NCI-H446 (cell line): Measurements from ENCODE around the gene PRRX2.

Experiments
- DNase-seq, 2 experiments: peaks; one replicate each; lab custom pipeline; 2025; lab: John Stamatoyannopoulos, UW

Gene PRRX2

DNA sequence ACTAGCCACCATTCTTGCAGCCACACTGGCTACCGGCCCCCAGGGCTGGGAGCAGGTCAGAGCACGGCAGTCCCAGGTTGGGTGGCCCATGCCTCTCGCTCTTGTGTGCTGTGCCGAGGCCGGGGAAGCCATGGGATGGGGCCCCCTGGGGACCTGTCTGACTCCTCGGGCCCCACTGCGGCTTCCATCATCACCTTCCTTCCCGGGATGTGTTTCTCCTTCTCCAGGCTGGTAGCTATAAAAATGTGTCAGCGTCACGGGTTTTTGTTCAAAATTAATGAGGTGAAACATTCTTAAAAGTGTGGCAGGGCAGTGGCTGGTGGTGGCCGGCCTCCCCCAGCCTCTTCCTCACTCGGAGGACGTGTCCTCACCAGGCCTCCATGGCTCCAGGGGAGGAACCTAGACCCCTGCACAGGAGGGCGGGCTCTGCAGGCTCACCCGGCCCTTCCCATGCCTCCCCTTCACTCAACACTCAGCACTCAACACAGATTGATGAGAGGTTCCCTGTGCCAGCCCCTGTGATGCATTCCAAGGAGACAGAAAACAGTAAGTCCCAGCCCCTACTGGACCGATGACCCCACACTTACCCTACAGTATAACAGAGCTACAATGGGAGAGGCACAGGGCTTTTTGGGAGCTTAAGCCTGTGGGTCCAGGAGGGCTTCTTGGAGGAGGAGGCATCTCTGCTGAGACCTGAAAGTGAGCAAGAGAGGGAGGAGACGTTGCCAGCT lies 44.2 kb downstream of the PRRX2 start:
- no peak for DNase-seq

DNA sequence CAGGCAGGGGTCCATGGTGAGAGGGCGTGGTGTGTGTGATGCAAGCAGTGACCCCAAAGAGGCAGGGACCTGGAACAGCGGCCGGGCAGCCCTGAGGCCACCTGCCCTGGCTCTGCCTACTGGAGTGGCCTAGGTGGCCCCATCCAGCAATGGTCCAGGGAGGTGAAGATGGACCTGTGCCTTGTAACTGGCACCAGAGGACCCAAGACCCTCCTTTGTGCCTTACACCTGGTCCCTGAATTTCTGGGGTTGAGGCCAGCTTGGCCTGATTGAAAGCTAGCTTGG lies 44.7 kb downstream of the PRRX2 start:
- DNase-seq, result no peak

DNA sequence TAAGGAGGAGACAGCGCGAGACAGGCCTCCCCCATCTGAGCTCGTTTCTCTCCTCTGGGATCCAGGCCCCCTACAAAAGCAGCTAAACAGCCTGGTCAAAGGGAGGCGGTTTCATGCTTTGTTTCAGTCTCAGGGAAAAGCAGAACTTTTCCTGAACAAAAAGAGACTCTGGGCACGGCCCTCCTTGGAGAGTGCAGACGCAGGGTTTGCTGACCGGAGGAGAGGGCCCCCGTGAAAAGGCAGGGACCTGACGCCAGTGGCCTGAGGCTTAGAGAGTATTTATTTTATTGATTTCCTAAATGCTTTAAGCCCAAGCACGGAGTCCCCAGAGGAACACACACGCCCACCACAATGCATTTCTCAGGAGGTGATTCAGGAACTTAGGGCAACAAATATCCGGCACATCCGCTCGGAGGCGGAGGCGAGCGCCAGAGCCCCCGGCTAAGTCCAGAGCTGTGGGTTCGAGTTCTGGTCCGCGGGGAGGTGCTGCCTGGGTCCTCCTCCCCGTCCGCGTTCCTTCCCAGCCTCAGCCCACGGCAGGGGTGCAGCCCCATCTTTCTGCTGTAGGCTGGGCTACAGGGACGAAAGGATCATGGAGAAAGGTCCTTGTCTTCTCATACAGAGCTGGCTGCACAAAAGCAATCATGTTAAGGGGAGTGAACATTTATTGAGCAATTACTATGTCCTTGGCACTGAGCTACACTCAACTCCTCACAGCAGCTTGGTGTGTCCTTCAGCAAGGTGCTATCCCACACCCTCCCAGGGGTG lies 47.4 kb downstream of the PRRX2 start:
- DNase-seq, result no peak

DNA sequence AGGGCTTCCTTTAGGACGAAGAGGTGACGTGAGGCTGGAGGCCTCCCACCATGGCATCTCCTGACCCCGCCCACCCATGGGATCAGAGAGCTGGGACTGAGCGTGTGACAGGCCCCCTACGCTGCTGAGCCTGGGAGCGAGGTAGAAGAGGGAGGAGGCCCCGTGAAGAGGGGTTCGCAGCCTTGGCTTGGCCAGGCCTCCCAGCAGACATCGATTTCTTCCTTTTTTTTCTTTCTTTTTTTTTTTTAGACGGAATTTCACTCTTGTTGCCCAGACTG lies 47.9 kb downstream of the PRRX2 start:
- no peak for DNase-seq

DNA sequence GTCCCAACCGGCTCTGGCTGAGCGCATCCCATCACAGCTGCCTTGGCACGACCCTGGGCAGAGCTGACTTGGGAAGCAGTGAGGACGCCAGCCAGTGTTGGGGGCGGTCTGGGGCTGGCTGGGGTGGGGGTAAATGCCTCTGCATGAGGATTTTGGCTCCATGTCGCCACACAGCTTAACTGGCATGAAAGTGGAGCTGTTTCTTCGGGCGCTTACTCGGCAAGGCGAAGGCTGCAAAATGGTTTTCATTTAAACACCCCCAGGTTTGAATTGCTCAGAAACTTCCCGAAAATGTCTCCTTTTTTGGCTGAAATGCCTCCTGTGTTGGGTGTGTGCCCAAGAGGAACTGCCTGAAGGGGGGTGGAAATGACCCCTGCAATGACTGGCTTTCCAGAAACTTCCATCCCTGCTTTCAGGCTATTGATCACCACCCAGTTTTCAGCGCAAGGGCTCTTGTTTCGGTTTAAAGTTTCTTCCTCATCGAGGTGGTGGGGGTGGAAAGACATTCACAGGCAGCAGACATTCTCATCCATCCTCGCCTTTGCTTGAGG lies 49.1 kb downstream of the PRRX2 start:
- DNase-seq, result no peak

DNA sequence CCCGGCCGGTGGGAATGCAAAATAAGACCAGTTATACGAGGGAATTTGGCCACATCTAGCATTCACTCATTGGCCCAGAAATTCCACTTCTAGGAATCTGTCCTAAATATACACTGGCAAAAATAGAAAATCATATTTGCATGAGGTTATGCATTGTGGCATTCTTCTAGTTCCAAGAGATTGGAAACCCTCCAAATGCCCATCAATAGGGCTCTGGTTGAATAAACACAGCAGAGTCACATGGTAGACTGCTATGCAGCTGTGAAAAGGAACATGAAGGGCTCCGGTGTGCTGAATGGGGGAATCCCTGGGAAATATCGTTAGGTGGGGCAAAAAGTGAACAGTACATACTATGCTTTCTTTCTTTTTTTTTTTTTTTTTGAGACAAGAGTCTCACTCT lies 50.6 kb downstream of the PRRX2 start:
- no peak for DNase-seq

DNA sequence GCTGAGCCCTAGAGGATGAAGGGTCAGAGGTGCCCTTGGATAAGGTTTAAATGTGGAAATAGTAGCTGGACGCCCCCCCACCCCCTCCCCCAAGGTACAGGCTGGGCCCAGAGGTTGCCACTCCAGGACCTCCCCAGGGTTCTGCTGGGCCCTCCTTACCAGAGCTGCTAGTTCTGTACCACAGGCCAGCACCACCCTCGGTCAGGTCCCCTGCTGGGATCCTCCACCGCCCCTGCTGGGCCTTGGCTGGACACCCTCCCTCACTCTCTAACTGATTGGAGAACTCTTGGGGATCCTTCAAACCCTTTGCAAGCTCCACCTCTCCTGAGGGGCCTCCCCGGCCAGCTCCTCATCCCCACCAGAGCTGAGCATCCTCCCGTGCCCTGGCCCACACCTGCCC lies 52.5 kb downstream of the PRRX2 start:
- DNase-seq, result no peak

DNA sequence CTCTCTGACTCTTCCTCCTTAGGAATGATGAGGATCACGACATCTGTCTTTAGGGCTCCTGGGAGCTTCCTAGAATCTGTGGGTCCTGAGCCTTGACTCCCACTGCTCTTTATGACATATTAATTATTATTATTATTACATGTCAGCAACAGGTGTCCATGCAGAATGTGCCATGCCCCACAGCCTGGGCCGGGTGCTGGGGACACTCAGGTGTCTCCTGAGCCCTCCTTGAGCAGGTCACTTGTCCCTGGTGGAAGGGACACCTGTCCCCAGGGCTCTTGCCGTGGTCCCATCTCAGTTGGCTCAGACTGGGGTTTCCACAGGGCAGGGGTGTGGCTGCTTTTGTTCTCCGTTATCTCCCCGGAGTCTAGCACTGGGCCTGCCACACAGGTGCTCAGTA lies 53.2 kb downstream of the PRRX2 start:
- no peak for DNase-seq

DNA sequence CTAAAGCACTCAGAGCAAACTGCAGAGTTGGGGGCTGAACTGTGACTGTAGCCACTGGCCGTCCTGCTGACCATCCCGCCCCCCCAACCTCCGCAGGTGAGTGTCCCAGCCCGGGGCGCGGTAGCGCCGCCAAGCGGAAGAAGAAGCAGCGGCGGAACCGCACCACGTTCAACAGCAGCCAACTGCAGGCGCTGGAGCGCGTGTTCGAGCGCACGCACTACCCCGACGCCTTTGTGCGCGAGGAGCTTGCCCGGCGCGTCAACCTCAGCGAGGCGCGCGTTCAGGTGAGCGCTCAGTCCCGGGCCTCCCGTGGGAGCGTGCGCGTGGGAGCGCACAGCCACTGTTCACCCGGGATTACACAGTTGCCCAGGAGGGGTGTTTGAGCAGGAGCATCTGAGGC lies 53.7 kb downstream of the PRRX2 start:
- DNase-seq, result no peak

DNA sequence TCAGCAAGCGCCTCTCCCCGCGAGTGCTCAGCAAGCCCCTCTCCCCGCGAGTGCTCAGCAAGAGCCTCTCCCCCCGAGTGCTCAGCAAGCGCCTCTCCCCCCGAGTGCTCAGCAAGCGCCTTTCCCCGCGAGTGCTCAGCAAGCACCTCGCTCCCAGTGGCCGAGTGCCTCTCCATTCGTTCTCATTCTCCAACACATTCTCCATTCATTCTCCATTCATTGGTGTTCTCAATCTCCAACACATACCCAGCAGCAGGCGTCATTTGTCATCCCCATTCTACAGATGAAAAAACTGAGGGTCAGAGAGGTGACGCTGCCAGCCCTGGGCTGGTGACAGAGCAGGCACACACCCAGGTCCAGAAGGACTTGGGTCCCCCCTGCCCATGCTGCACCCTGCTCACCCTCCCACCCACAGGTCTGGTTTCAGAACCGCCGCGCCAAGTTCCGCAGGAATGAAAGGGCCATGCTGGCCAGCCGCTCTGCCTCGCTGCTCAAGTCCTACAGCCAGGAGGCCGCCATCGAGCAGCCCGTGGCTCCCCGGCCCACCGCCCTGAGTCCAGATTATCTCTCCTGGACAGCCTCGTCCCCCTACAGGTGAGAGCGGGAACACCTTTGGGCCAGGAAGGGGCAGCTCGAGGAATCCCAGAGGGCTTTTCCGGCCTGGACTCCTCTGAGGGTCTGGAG lies 54.9 kb downstream of the PRRX2 start:
- no peak for DNase-seq

DNA sequence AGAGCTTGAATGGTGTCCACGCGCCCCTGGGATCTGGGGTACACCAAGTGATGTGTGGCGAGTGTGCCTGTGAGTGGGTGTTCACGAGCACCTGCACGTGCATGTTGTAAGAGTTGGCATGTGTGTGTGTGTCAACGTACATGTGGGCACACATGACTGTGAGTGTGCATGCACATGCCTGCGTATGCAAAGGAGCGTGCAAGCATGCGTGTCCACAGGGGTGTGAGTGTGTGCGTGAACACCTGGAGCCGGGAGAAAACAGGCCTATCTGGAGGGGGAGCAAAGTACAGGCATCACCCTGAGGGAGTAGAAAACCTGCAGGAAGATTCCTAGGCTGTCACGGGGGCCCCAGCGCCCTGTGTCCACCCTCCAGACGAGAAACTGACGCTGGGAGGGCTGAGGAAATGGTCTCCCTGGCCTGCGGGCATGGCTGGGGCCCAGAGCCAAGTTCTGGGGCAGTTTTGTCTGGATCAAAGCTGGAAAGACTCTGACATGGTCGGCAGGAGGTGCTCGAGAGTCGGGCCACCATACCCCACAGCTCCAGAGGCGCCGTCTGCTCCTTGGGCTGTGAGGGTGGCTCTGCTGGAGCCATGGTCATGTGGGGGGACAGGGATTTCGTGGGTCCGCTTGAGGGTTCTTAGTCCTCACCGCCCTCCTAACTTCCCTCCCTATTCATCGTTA lies 55.6 kb downstream of the PRRX2 start:
- peak in 1 of 2 experiments; percentile 7 for DNase-seq

DNA sequence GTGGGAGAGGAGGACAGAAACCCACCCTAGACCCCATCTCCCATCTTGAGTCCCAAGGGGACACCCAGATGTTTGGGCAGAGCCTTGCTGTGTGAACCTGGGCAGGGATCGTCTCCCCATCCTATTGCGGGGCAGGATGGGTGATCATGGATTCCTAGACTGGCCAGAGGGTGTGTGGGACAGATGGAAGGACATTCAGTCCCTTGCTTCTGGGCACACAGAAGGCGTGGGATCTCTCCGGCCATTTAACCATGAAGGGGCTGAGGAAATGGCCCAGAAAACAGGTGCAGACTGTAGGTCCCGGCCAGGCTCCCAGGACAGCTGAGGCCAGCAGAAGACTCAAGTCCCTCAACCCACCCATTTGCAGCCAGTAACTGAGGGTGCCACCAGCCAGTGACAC lies 57.5 kb downstream of the PRRX2 start:
- DNase-seq, result no peak

DNA sequence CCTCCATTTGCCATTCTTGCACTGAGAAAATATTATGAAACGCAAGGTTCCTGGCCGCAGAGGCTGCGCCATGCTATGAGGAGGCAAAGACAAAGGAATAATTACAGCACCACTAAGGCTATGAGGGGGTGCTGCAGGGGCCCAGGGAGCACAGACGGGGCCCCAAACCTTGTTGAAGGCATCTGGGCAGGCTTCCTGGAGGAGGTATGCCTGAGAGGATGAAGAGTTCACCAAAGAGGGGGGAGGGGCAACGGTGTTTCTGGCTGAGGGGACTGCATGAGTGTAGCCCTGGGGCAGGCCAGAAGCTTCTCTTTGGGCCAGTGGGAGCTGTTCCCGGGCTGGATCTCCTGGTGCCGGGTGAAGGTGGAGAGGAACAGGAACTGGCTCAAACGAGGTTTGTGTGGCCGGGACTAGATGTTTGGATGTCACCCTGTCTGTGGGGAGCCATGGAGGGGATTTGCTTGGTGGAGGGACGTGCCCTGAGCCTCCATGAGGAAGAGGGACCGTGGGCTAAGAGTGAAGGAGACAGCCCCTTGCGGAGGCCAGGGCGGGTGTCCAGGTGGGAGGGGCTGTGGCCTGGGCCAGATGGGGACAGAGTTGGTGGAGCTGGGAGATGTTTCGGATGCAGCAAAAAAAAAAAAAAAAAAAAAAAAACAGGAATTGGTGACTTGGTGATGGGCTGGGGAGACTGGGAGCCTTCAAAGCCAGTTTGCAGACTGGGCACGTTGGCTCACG lies 59.2 kb downstream of the PRRX2 start:
- DNase-seq, result no peak

DNA sequence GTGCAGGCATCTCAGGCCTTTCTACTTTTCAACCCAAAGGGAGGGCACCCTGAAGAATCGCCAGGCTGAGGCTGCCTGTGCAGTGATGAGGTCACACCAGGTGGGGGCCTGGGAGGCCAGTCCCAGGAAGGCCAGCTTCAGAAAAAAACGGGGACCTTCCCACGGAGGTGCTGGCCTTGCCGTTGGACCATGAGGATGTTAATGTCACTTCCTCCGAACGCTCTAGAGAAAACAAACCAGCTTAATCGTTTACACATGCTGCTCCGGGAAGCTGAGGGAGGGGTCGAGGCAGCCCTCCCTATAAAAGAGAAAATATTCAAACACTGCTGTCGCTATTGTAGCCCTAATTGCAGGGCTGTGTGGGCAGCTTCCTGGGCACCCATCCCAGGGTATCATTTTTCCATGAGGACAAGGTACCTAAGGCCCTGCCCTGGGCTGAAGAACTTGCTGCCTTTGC lies 60.4 kb downstream of the PRRX2 start:
- no peak for DNase-seq

DNA sequence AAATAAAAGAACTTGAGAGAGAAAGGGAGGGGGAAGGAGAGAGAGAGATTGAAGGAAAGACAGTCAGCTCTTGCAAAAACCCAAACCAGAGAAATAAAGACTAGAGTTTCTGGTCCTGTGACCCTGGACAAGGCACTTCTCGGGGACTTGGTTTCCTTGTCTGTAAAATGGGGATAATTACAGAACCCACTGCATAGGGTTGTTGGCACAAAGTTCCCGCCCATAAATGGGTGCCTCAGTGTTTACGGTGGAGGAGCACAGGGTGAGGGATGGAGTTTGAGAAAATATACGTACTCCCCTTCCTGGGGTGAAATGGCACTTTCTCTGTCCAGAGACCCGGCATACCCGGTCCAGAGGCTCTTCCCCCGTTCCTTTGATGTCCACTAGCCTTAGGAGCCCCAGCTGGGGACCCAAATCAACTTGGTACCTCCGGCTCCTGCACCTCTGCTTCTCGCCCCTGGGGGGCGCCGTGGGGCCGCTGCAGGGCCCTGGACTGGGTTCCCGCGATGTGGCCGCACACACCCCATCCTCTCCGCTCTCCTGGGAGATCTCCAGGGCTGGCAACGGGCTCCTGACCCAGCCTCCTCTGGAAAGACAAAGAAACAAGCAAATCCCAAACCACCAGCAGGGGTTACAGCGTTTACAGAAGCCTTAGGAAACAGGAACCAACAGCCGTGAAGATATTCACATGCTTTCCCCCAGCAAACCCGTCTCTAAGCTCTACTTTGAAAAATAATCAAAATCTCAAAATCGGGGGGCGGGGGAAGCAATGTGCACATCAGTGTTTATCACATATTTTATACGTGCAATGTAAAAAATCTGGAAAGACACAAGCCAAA lies 61.1 kb downstream of the PRRX2 start:
- DNase-seq, result peak; percentile 3 to 56

DNA sequence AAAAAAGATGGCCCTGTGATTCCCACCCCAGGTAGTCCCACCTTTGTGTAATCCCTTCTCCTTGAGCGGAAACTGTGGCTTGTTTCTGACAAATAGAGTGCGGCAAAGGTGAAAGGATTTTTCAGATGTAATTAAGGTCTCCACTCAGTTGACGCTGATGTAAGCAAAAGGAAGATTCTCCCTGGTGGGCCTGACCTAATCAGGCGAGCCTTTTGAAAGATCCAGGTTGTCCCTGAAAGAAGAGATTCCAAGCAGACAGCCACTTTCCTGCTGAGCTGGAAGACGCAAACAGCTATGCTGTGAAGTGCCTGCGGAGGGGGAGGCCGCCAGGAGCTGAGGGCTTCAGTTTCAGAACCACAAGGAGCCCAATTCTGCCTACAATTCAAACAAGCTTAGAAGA lies 63.3 kb downstream of the PRRX2 start:
- no peak for DNase-seq

DNA sequence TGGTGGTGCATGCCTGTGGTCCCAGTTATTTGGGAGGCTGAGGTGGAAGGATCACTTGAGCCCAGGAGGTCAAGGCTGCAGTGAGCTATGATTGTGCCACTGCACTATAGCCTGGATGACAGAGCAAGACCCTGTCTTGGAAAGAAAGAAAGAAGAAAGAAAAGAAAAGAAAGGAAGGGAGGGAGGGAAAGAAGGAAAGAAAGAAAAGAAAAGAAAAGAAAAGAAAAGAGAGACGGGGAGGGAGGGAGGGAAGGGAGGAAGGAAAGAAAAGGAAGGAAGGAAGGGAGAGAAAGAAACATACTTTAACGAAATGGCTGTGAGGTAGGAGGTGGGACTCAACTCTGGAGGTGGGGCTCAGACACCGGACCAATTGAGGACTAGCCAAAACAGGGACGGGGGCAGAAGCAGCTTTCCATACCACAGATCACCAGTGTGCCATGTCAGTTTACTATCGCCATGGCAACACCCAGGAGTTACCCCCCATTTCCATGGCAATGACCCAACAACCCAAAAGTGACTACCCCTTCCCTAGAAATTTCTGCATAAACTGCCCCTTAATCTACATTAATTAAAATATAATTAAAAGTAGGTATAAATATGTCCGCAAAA lies 66.1 kb downstream of the PRRX2 start:
- no peak for DNase-seq

DNA sequence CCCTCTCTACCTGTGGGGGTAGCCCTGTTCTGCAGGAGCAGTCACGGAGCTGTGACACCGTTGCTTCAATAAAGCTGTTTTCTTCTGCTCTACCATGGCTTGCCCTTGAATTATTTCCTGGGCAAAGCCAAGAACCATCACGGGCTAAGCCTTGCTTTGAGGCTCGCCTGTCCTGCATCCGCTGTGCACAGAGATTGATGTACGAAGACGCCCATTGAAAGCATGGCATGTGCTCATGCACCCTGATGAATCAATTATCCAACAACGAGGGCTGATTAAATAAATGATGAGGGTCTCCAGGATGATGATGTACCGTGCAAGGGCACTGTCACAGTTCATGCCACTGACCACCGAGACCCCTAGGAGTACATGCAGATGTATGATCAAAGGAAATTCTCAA lies 66.7 kb downstream of the PRRX2 start:
- DNase-seq, result no peak

DNA sequence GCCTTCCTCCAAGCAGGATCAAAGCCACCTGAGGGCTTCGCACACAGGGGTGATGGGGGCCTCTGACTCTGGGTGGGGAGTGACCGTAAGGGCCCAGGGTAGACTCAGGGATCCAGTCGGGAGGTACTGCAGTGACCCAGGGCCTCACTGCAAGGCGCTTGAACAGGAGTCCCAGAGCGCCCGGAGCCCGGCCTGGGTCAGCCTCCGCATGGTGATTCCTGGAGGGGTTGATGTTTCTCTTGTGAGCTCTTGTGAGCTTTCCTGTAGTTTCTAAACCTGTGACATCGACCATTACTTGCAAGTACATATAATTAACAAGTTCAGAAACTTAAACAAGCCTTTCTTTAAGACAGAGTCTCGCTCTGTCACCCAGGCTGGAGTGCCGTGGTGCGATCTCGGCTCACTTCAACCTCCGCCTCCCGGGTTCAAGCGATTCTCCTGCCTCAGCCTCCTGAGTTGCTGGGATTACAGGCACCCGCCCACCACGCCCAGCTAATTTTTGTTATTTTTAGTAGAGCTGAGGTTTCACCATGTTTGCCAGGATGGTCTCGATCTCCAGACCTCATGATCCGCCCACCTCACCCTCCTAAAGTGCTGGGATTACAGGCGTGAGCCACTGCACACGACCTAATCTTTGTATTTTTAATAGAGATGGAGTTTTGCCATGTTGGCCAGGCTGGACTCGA lies 67.6 kb downstream of the PRRX2 start:
- no peak for DNase-seq

DNA sequence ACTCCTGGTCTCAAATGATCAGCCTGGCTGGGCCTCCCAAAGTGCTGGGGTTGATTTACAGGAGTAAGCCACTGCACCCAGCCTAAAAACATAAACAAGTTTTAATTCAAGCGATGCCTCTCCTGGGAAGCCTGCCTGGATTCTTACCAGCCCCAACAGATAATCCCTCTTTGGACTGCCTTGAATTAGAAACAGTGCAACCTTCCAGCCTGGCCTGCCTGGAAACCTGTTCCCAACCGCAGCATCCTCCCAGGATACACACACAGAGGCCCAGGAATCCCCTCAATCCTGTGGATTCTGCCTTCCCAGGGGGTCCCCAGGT lies 68.1 kb downstream of the PRRX2 start:
- DNase-seq, result no peak
